ENCODE data around the gene CHURC1.

- TF ChIP-seq CTCF (IDR thresholded peaks at IDR 0.05), result no peak
- no peak for TF ChIP-seq POLR2A (IDR thresholded peaks at IDR 0.05)
Measured at GRCh38 chr14:64926398-64926995, 12.2 kb downstream of the CHURC1 start.
